ENCODE results near the gene SLC38A4.
"Not testable (repeated sequence)": the region's sequence is repeated elsewhere in the genome, so short reads cannot be mapped to it uniquely, and the experiment has no call there.

Gene SLC38A4

DNA sequence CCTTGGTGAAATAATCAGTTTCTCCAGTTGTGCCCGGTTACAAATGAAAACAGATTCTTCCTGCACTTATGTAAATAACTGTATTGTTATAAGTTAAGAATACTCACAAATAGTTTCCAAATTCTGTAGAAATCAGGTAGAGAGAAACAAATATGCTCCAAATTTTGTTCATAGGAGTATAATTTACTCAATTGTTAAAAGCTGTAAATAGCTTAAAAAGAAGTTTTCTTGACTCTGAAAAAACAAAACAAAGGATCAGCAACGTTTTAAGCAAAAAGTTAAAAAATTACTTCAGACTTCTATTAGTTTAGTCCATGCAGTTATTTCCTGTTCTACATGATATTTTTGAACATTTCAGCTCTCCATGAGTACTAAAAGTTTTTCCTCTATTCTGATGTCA, 30.0 kb upstream of the SLC38A4 start:
- H4K20me1 ChIP-seq (ENCODE audit: insufficient read depth, low read length): no peaks in the 10 kb centered on the region
- H3K79me2 ChIP-seq (ENCODE audit: insufficient read depth, low read length): no peaks in the 10 kb centered on the region
- no peak overlapping the region for H3K4me2 ChIP-seq (ENCODE audit: insufficient read depth, low read length)
- no peak overlapping the region for H3K4me3 ChIP-seq (ENCODE audit: low read depth in 1 of 2, low read length in 2 of 2)
- TF ChIP-seq, protein P1, sequence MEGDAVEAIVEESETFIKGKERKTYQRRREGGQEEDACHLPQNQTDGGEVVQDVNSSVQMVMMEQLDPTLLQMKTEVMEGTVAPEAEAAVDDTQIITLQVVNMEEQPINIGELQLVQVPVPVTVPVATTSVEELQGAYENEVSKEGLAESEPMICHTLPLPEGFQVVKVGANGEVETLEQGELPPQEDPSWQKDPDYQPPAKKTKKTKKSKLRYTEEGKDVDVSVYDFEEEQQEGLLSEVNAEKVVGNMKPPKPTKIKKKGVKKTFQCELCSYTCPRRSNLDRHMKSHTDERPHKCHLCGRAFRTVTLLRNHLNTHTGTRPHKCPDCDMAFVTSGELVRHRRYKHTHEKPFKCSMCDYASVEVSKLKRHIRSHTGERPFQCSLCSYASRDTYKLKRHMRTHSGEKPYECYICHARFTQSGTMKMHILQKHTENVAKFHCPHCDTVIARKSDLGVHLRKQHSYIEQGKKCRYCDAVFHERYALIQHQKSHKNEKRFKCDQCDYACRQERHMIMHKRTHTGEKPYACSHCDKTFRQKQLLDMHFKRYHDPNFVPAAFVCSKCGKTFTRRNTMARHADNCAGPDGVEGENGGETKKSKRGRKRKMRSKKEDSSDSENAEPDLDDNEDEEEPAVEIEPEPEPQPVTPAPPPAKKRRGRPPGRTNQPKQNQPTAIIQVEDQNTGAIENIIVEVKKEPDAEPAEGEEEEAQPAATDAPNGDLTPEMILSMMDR (IDR thresholded peaks at IDR 0.05; ENCODE audit: borderline replicate concordance, extremely low read depth, low read length, poor library complexity, severe bottlenecking): no peak
- no peak for TF ChIP-seq EZH2 (IDR thresholded peaks at IDR 0.05; ENCODE audit: borderline replicate concordance, low read depth, low read length, severe bottlenecking)
- DNase-seq (no peak), ATAC-seq (ENCODE audit: insufficient read depth, low read depth) (no peak)
- no peak overlapping the region for H3K27ac ChIP-seq (ENCODE audit: low read length)
- no peak overlapping the region for H3K9ac ChIP-seq (ENCODE audit: low read depth, low read length)
- H3K9me3 ChIP-seq (ENCODE audit: insufficient read depth, low read length, severe bottlenecking): peaks cover 32% of the 10 kb centered on the region
- H2AFZ ChIP-seq (ENCODE audit: low read depth, low read length): no peak overlapping the region
- no peaks in the 10 kb centered on the region for H3K27me3 ChIP-seq (ENCODE audit: insufficient read depth, low read length, poor library complexity)
- H3K36me3 ChIP-seq (ENCODE audit: insufficient read depth, low read length): no peaks in the 10 kb centered on the region
- H3K4me1 ChIP-seq (ENCODE audit: insufficient read depth, low read length): no peaks in the 10 kb centered on the region

DNA sequence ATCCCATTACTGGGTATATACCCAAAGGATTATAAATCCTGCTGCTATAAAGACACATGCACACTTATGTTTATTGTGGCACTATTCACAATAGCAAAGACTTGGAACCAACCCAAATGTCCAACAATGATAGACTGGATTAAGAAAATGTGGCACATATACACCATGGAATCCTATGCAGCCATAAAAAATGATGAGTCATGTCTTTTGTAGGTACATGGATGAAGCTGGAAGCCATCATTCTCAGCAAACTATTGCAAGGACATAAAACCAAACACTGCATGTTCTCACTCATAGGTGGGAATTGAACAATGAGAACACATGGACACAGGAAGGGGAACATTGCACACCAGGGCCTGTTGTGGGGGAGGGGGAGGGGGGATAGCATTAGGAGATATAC, 28.4 kb upstream of the SLC38A4 start:
- not testable (repeated sequence) for H3K79me2 ChIP-seq (ENCODE audit: insufficient read depth, low read length); ATAC-seq (ENCODE audit: insufficient read depth, low read depth); H2AFZ ChIP-seq (ENCODE audit: low read depth, low read length); H3K36me3 ChIP-seq (ENCODE audit: insufficient read depth, low read length); DNase-seq; H4K20me1 ChIP-seq (ENCODE audit: insufficient read depth, low read length); H3K27ac ChIP-seq (ENCODE audit: low read length); H3K27me3 ChIP-seq (ENCODE audit: insufficient read depth, low read length, poor library complexity); H3K4me3 ChIP-seq (ENCODE audit: low read depth in 1 of 2, low read length in 2 of 2); H3K4me2 ChIP-seq (ENCODE audit: insufficient read depth, low read length); H3K9ac ChIP-seq (ENCODE audit: low read depth, low read length); H3K4me1 ChIP-seq (ENCODE audit: insufficient read depth, low read length)
- peaks cover 22% of the 10 kb centered on the region for H3K9me3 ChIP-seq (ENCODE audit: insufficient read depth, low read length, severe bottlenecking)

DNA sequence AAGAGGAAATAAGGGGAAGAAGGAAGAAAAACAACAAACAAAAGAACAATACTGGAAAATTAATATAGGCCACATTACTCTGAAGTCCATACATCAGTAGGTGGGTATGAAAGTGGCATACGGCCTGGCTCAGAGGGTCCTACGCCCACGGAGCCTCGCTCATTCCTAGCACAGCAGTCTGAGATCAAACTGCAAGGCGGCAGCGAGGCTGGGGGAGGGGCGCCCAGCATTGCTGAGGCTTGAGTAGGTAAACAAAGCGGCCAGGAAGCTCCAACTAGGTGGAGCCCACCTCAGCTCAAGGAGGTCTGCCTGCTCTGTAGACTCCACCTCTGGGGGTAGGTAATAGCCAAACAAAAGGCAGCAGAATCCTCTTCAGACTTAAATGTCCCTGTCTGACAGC, 23.0 kb upstream of the SLC38A4 start:
- not testable (repeated sequence) for H3K27me3 ChIP-seq (ENCODE audit: insufficient read depth, low read length, poor library complexity); H3K4me1 ChIP-seq (ENCODE audit: insufficient read depth, low read length); H3K9ac ChIP-seq (ENCODE audit: low read depth, low read length); H3K36me3 ChIP-seq (ENCODE audit: insufficient read depth, low read length); H3K27ac ChIP-seq (ENCODE audit: low read length); ATAC-seq (ENCODE audit: insufficient read depth, low read depth); H3K79me2 ChIP-seq (ENCODE audit: insufficient read depth, low read length); H2AFZ ChIP-seq (ENCODE audit: low read depth, low read length); H3K4me2 ChIP-seq (ENCODE audit: insufficient read depth, low read length); H3K4me3 ChIP-seq (ENCODE audit: low read depth in 1 of 2, low read length in 2 of 2); H3K9me3 ChIP-seq (ENCODE audit: insufficient read depth, low read length, severe bottlenecking); H4K20me1 ChIP-seq (ENCODE audit: insufficient read depth, low read length); DNase-seq

DNA sequence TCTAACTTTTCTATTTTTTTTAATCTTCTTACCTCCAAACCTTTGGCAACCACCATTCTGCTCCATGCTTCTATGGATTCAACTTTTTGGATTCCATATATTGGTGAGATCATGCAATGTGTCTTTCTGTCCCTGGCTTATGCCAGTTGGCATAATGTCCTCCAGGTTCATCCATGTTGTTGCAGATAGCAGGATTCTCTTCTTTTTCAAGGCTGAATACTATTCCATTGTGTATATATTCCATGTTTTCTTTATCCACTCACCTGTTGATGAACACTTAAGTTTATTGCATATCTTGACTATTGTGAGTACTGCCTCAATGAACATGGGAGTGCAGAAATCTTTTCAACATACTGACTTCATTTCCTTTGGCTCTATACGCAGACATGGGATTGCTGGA, 21.2 kb upstream of the SLC38A4 start:
- H3K27ac ChIP-seq (ENCODE audit: low read length): no peak overlapping the region
- H3K27me3 ChIP-seq (ENCODE audit: insufficient read depth, low read length, poor library complexity): no peaks in the 10 kb centered on the region
- no peak overlapping the region for H3K9ac ChIP-seq (ENCODE audit: low read depth, low read length)
- H3K36me3 ChIP-seq (ENCODE audit: insufficient read depth, low read length): no peaks in the 10 kb centered on the region
- no peak for ATAC-seq (ENCODE audit: insufficient read depth, low read depth)
- H3K4me1 ChIP-seq (ENCODE audit: insufficient read depth, low read length): no peaks in the 10 kb centered on the region
- H3K9me3 ChIP-seq (ENCODE audit: insufficient read depth, low read length, severe bottlenecking): no peaks in the 10 kb centered on the region
- no peaks in the 10 kb centered on the region for H4K20me1 ChIP-seq (ENCODE audit: insufficient read depth, low read length)
- H3K4me2 ChIP-seq (ENCODE audit: insufficient read depth, low read length): no peak overlapping the region
- no peak overlapping the region for H2AFZ ChIP-seq (ENCODE audit: low read depth, low read length)
- DNase-seq: no peak
- H3K4me3 ChIP-seq (ENCODE audit: low read depth in 1 of 2, low read length in 2 of 2): no peak overlapping the region
- TF ChIP-seq EZH2 (IDR thresholded peaks at IDR 0.05; ENCODE audit: borderline replicate concordance, low read depth, low read length, severe bottlenecking): no peak
- TF ChIP-seq, protein P1 (IDR thresholded peaks at IDR 0.05; ENCODE audit: borderline replicate concordance, extremely low read depth, low read length, poor library complexity, severe bottlenecking): no peak
- H3K79me2 ChIP-seq (ENCODE audit: insufficient read depth, low read length): no peaks in the 10 kb centered on the region

Data from DND-41 (cell line).